Lung (tissue), 12 donors: ENCODE results near the gene SLC25A48. TPM values are rescaled to one million over a fixed set of nuclear protein-coding genes. Genes with fewer than 3 reads are reported as not detected.

ENCODE experiments used
- ATAC-seq: fragments of 200-7000 bp; cut with Tn5 transposase; one replicate; pipeline ENCODE4 v1.9.1; 2020; ENCODE audit warnings: moderate number of reproducible peaks; ENCODE audit not compliant: insufficient read depth, low FRiP score
- DNase-seq, 3 donors: peaks; one replicate each; pipeline ENCODE4 v3.0.0-alpha.2; 2013 to 2017
- H3K27ac ChIP-seq, 2 donors: one replicate each; pipeline ENCODE4 v1.5.1; 2013; ENCODE audit warnings: mild to moderate bottlenecking in 2 of 2, moderate library complexity in 2 of 2, control low read depth in 1 of 2, inconsistent platforms in 1 of 2, low read depth in 1 of 2, low read length in 1 of 2
- H3K27me3 ChIP-seq, 3 donors: one replicate each; pipeline ENCODE4 v1.5.1; 2013; ENCODE audit warnings: low read length in 2 of 3; ENCODE audit not compliant: control insufficient read depth in 3 of 3, insufficient read depth in 3 of 3
- H3K36me3 ChIP-seq, 4 donors: one replicate each; pipeline ENCODE4 v1.5.1; 2013; ENCODE audit warnings: low read length in 4 of 4, mild to moderate bottlenecking in 1 of 4, moderate library complexity in 1 of 4; ENCODE audit not compliant: control insufficient read depth in 4 of 4, insufficient read depth in 4 of 4
- H3K4me1 ChIP-seq, 5 donors: one replicate each; pipeline ENCODE4 v1.5.1; 2013; ENCODE audit warnings: low read length in 5 of 5, mild to moderate bottlenecking in 2 of 5, moderate library complexity in 1 of 5; ENCODE audit not compliant: control insufficient read depth in 5 of 5, insufficient read depth in 5 of 5
- H3K4me3 ChIP-seq: one replicate; pipeline ENCODE4 v1.5.1; 2013; ENCODE audit warnings: mild to moderate bottlenecking, control low read depth, moderate library complexity
- H3K9ac ChIP-seq, 2 donors: one replicate each; pipeline ENCODE4 v1.5.1; 2013; ENCODE audit warnings: low read length in 2 of 2, control low read depth in 1 of 2; ENCODE audit not compliant: insufficient read depth in 1 of 2
- H3K9me3 ChIP-seq, 4 donors: one replicate each; pipeline ENCODE4 v1.5.1; 2013; ENCODE audit warnings: low read length in 3 of 4, mild to moderate bottlenecking in 1 of 4, moderate library complexity in 1 of 4; ENCODE audit not compliant: control insufficient read depth in 4 of 4, insufficient read depth in 3 of 4
- WGBS, 2 donors: extraction: QIAGEN DNeasy Blood & Tissue Kit; methylation state at CpG; one replicate each; pipeline ENCODE4 v1.1.7; 2013; 5-methylcytosine and 5-hydroxymethylcytosine counted together
- polyA plus RNA-seq, 2 donors: library from polyadenylated mRNA; stranded (reverse); fragments of 200-250 nt; gene quantifications; one replicate each; pipeline ENCODE4 v1.2.1, GENCODE V29; 2013
- total RNA-seq, 2 donors: library from RNA; depleted of rRNA in 1 of 2; stranded (reverse); fragments of >200 nt in 1 of 2; gene quantifications; one replicate each; pipeline ENCODE4 v1.2.1, GENCODE V29; 2014 to 2021
- TF ChIP-seq, protein P1 (sequence below): IDR thresholded peaks from 2 replicates; pipeline ENCODE4 v1.5.1; 2012; ENCODE audit warnings: mild to moderate bottlenecking; ENCODE audit errors: control extremely low read depth, extremely low read depth
- donor health status: control.
- donor health status: control.
- donor health status: Bipolar disorder and iron deficiency.
- donor health status: healthy.
- donor health status: DM: yes; HTN: yes; CAD: no.

Gene SLC25A48
- total and polyA plus RNA-seq, 4 donors = not detected

GRCh38 chr5:135840959-135841358, 6.5 kb downstream of the SLC25A48 start:
- 78 to 83% methylated on average over 4 of the region's 4 CpGs for WGBS, 2 donors
- TF ChIP-seq, protein P1, sequence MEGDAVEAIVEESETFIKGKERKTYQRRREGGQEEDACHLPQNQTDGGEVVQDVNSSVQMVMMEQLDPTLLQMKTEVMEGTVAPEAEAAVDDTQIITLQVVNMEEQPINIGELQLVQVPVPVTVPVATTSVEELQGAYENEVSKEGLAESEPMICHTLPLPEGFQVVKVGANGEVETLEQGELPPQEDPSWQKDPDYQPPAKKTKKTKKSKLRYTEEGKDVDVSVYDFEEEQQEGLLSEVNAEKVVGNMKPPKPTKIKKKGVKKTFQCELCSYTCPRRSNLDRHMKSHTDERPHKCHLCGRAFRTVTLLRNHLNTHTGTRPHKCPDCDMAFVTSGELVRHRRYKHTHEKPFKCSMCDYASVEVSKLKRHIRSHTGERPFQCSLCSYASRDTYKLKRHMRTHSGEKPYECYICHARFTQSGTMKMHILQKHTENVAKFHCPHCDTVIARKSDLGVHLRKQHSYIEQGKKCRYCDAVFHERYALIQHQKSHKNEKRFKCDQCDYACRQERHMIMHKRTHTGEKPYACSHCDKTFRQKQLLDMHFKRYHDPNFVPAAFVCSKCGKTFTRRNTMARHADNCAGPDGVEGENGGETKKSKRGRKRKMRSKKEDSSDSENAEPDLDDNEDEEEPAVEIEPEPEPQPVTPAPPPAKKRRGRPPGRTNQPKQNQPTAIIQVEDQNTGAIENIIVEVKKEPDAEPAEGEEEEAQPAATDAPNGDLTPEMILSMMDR = no peak
- no peak for DNase-seq
- H3K9ac ChIP-seq = no peak overlapping the region
- no peaks in the 10 kb centered on the region for H3K4me1 ChIP-seq
- peaks cover 5 to 15% (median 13%) of the 10 kb centered on the region in 3 donors for H3K27me3 ChIP-seq
- no peak for ATAC-seq
- H3K36me3 ChIP-seq = no peaks in the 10 kb centered on the region
- H3K4me3 ChIP-seq = no peak overlapping the region
- no peak overlapping the region for H3K27ac ChIP-seq
- H3K9me3 ChIP-seq = peaks cover 0 to 10% (median 0%) of the 10 kb centered on the region in 4 donors

DNA sequence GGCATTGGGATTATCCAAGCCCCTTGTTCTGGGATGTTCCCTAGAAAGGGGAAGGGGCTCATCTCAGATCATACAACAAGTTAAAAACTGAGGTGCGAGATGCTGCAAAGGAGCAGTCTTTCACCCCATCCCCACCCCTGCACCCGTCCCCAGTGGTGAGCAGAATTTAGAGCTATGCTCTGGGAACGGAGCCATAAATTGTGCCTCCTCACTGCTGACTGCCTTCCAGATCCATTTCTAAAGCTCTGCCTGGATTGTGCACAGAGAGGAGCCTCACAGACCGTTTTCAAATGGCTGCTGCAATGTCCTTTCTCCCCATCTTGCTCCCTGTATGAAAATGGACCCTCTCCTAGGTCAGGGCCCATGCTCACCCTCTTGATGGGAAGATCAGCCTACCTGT, 8.3 kb downstream of the SLC25A48 start:
- Histone ChIP-seq H3K36me3 (no peaks in the 10 kb centered on the region), H3K27ac (no peak overlapping the region), H3K9me3 (peaks cover 0 to 10% (median 0%) of the 10 kb centered on the region in 4 donors), H3K4me1 (no peaks in the 10 kb centered on the region), H3K4me3 (no peak overlapping the region), H3K9ac (no peak overlapping the region), H3K27me3 (peaks cover under 1 to 8% (median 5%) of the 10 kb centered on the region in 3 donors)
- DNase-seq = no peak
- WGBS, 2 donors = 64 to 82% methylated on average over 4 of the region's 4 CpGs
- no peak for ATAC-seq
- TF ChIP-seq, protein P1 = no peak

DNA sequence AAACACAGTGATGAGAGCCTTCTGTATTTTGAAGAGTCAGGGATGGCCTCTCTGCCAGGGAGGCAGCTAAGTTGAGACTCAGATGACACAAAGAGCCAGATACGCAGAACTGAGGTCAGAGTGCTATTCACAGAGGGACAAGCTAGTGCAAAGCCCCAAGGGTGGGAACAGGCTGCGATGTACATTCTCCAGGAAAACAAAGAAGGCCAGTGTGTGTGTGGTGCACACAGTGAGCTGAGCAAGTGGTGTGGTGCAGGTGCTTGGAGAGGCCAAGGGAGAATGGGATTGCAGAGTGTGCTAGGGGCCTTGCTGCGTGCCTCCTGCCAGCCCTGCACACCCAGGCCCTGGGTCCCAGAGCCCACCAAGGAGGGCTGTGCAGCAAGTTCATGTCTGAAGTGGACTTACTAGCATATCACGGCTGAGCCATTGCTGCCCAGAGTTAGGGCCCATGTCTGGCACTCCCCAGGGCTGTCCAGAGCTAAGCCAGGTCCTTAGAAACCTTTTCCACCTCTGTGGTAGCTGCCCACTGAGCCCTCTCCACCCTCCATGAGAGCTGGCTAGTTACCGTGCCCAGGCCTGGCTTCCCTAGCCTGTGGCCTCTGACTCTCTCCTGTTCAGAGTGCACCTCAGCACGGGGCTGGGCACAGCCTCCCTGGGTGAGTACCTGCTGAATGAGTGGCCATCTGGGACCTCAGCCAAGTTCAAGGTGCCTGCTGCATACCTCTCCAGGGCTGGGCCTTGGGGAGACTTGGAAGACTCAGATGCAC, 9.3 kb downstream of the SLC25A48 start:
- ATAC-seq = no peak
- Histone ChIP-seq H3K4me3 (no peak overlapping the region), H3K27ac (no peak overlapping the region), H3K9me3 (peaks cover 0 to 6% (median 0%) of the 10 kb centered on the region in 4 donors), H3K27me3 (peaks cover 0 to 8% (median 5%) of the 10 kb centered on the region in 3 donors), H3K9ac (no peak overlapping the region), H3K36me3 (no peaks in the 10 kb centered on the region), H3K4me1 (no peaks in the 10 kb centered on the region)
- WGBS, 2 donors = 77 to 87% methylated on average over 6 of the region's 6 CpGs
- DNase-seq = no peak
- TF ChIP-seq, protein P1 = no peak
